Astrocyte (in vitro differentiated cells and primary cell): ENCODE results near the gene CRYGN.

Source experiments
- CTCF ChIP-seq: IDR thresholded peaks from 2 replicates; pipeline ENCODE4 v1.5.1; 2011; ENCODE audit warnings: low read depth, mild to moderate bottlenecking, inconsistent platforms, low read length, moderate library complexity; ENCODE audit not compliant: insufficient read depth
- EZH2 ChIP-seq: IDR thresholded peaks from 2 replicates; pipeline ENCODE4 v1.6.1; 2012; ENCODE audit warnings: mild to moderate bottlenecking, low read length, inconsistent platforms; ENCODE audit not compliant: insufficient read depth

GRCh38 chr7:151379193-151379520, 60.8 kb downstream of the CRYGN start:
- TF ChIP-seq CTCF (no peak), EZH2 (no peak)
